GM13976 (cell line): ENCODE data around the gene AGPAT4.

Source experiments
- DNase-seq: peaks from one replicate; pipeline ENCODE4 v3.0.0; 2012; ENCODE audit warnings: low spot score
- CTCF ChIP-seq: IDR thresholded peaks from 2 replicates; pipeline ENCODE4 v1.5.1; 2012; ENCODE audit warnings: borderline replicate concordance, mild to moderate bottlenecking; ENCODE audit not compliant: insufficient read depth; ENCODE audit errors: extremely low read depth, missing control alignments, control extremely low read depth
- in situ Hi-C: fragments of 300-500 bp; cut with MboI; formaldehyde crosslinking; loops from one replicate; pipeline ENCODE4 v1.12.0; 2022; ENCODE audit warnings: low sequenced_read_pairs, mixed read lengths, inconsistent platforms; ENCODE audit not compliant: unreplicated experiment

AGPAT4 gene

DNA sequence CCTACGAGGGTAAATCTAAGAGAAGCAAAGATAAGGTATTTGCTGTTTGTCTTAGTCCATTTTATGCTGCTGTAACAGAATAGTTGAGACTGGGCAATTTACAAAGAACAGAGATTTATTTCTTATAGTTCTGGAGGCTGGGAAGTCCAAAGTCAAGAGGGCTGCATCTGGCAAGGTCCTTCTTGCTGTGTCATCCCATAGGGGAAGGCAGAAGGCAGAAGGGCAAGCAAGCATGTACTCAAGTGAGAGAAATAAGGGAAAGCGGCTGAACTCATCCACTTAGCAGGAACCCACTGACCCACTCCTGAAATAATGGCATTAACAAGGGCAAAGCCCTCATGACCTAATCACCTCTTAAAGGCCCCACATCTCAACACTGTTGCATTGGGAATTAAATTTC, 102.7 kb downstream of the AGPAT4 start:
- TF ChIP-seq CTCF: no peak
- no peak for DNase-seq
- in situ Hi-C loops: no loop called here

DNA sequence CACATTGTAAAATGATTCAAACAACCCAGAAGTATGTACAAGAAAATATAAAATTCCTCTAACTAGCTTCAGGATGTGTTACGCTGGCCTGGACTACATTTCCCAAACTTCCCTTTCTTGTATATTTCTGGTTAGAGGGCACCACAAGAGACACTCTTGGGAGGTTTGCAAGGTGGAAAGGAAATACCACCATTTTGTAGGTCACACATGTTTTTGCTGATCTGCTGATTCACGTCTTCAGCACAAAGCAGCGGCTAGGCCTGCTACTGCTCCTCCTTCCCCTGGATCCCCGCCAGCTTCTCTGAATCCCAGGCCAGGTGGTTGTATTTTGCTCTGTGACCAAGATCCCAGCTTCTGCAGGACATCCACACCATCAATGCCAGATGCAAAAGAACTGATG, 104.2 kb downstream of the AGPAT4 start:
- in situ Hi-C loops: no loop called here
- no peak for TF ChIP-seq CTCF
- DNase-seq: no peak

- DNase-seq: no peak
- no peak for TF ChIP-seq CTCF
- in situ Hi-C loops: no loop called here
Measured at GRCh38 chr6:161169035-161169434, 104.8 kb downstream of the AGPAT4 start.

DNA sequence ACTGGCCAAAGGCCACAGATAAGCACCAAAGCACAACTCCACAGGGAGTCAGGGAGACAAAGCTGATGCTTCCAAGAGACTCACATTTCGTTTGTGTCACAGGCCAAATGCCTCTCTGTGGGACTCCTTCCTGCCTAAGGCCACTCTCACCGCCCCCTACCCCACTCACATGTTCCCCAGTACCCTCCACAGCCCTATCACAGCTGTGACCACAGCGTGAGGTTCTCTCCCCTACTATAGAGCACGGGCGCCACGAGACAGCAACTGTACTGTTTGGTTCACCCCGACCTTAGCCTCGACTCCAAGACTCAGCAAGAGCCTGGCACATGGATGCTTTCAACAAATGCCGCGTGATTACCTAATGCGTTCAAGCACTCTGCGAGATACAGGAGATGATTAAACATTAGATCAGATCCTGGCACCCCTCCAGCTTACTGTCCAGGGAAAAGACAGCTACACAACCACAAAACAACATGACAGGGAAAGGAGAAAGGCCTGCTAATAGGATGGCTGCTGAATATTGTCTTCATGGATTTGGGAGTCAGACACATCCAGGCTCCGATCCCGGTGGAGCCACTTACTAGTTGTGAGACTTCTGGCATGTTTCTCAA, 105.5 kb downstream of the AGPAT4 start:
- in situ Hi-C loops: no loop called here
- DNase-seq: no peak
- no peak for TF ChIP-seq CTCF

- in situ Hi-C loops: no loop called here
- DNase-seq: no peak
- TF ChIP-seq CTCF: no peak
Measured at GRCh38 chr6:161166677-161167076, 107.2 kb downstream of the AGPAT4 start.

- in situ Hi-C loops: no loop called here
Measured at GRCh38 chr6:161166176-161166575, 107.7 kb downstream of the AGPAT4 start.

More at GRCh38 chr6:161166176-161166575, 107.7 kb downstream of the AGPAT4 start:
- DNase-seq: no peak
- TF ChIP-seq CTCF: no peak
